B cell (primary cell): Measurements from ENCODE around the gene TTYH3. TPM values are rescaled to one million over a fixed set of nuclear protein-coding genes. Genes with fewer than 3 reads are reported as not detected.

Experiments used
- ATAC-seq: fragments of 200-7000 bp; cut with Tn5 transposase; one replicate; pipeline ENCODE4 v1.10.0; 2021; ENCODE audit warnings: low read depth, mild to moderate bottlenecking, moderate number of reproducible peaks, moderate library complexity
- CTCF ChIA-PET: fragments of 350-600 bp; sonication (Branson Sonifier 250); formaldehyde crosslinking; loops from one replicate; lab custom pipeline; 2021; ENCODE audit warnings: antibody characterized with exemption, inconsistent platforms; lab: Charles Lee
- POLR2A ChIA-PET: fragments of 350-600 bp; sonication (Branson Sonifier 250); formaldehyde crosslinking; loops from one replicate; lab custom pipeline; 2021; ENCODE audit warnings: antibody characterized with exemption; lab: Charles Lee
- DNase-seq: peaks from one replicate; pipeline ENCODE4 v3.0.0; 2013
- H2AFZ ChIP-seq: 2 replicates; pipeline ENCODE4 v1.6.1; 2012; ENCODE audit warnings: mild to moderate bottlenecking, low read depth, low read length; ENCODE audit not compliant: insufficient read depth, poor library complexity, severe bottlenecking
- H3K27ac ChIP-seq, 2 donors: 1 replicate in 1 of 2; 2 replicates in 1 of 2; pipeline ENCODE4 v1.5.1; 2012 to 2013; ENCODE audit warnings: low read length in 2 of 2, mild to moderate bottlenecking in 2 of 2, moderate library complexity in 1 of 2
- H3K27me3 ChIP-seq, 4 experiments: fragments of 200-600 bp in 1 of 4; sonication (generic) in 1 of 4; replicated peaks in 1 of 4; 1 replicate in 2 of 4; 2 replicates in 2 of 4; pipeline versions ENCODE4 v1.6.1 to v1.7.0; 2013 to 2016; ENCODE audit warnings: low read length in 3 of 4, mild to moderate bottlenecking in 2 of 4, mixed read lengths in 1 of 4, moderate library complexity in 1 of 4; ENCODE audit not compliant: insufficient read depth in 4 of 4, control insufficient read depth in 3 of 4; ENCODE audit errors: control extremely low read depth in 1 of 4
- H3K36me3 ChIP-seq, 2 experiments: replicated peaks in 1 of 2; 1 replicate in 1 of 2; 2 replicates in 1 of 2; pipeline versions ENCODE4 v1.6.1 to v1.7.1; 2013; ENCODE audit warnings: low read length in 1 of 2; ENCODE audit not compliant: insufficient read depth in 2 of 2, control insufficient read depth in 1 of 2; ENCODE audit errors: control extremely low read depth in 1 of 2, extremely low read depth in 1 of 2
- H3K4me1 ChIP-seq, 2 donors: fragments of 200-600 bp in 1 of 2; sonication (generic) in 1 of 2; 1 replicate in 1 of 2; 2 replicates in 1 of 2; pipeline versions ENCODE4 v1.5.1 to v1.6.1; 2013 to 2017; ENCODE audit warnings: low read length in 2 of 2; ENCODE audit not compliant: control insufficient read depth in 2 of 2, insufficient read depth in 2 of 2
- H3K4me2 ChIP-seq: replicated peaks from 2 replicates; pipeline ENCODE3; 2012; ENCODE audit warnings: mild to moderate bottlenecking, low read depth, low read length; ENCODE audit not compliant: poor library complexity, severe bottlenecking
- H3K4me3 ChIP-seq, 5 experiments: fragments of 200-600 bp in 1 of 5; sonication (generic) in 1 of 5; 1 replicate in 3 of 5; 2 replicates in 2 of 5; pipeline versions ENCODE4 v1.5.1 to v1.7.0; 2011 to 2016; ENCODE audit warnings: low read length in 4 of 5, mild to moderate bottlenecking in 4 of 5, low read depth in 2 of 5, control low read depth in 1 of 5, moderate library complexity in 1 of 5; ENCODE audit not compliant: insufficient read depth in 1 of 5; ENCODE audit errors: control extremely low read depth in 1 of 5, extremely low read depth in 1 of 5
- H3K79me2 ChIP-seq: fragments of 200-600 bp; sonication (generic); one replicate; pipeline ENCODE4 v1.6.0; 2016; ENCODE audit warnings: low read length; ENCODE audit not compliant: control insufficient read depth, insufficient read depth
- H3K9ac ChIP-seq: fragments of 200-600 bp; sonication (generic); 2 replicates; pipeline ENCODE4 v1.6.1; 2017; ENCODE audit warnings: mild to moderate bottlenecking, low read length, moderate library complexity
- H3K9me3 ChIP-seq, 3 donors: one replicate each; pipeline versions ENCODE4 v1.6.1 to v1.7.1; 2013; ENCODE audit warnings: low read length in 2 of 3; ENCODE audit not compliant: control insufficient read depth in 2 of 3, insufficient read depth in 1 of 3; ENCODE audit errors: control extremely low read depth in 1 of 3
- H4K20me1 ChIP-seq: 2 replicates; pipeline ENCODE4 v1.6.0; 2012; ENCODE audit warnings: mild to moderate bottlenecking, low read length; ENCODE audit not compliant: insufficient read depth, control insufficient read depth, poor library complexity, severe bottlenecking
- H3K27ac Mint-ChIP-seq: one replicate; pipeline ENCODE4 v1.8.0; 2021; ENCODE audit warnings: mixed read lengths
- H3K27me3 Mint-ChIP-seq: one replicate; pipeline ENCODE4 v1.8.0; 2021; ENCODE audit warnings: mixed read lengths
- H3K4me1 Mint-ChIP-seq: one replicate; pipeline ENCODE4 v1.8.0; 2021; ENCODE audit warnings: mixed read lengths
- H3K4me3 Mint-ChIP-seq: one replicate; pipeline ENCODE4 v1.8.0; 2021; ENCODE audit warnings: mixed read lengths
- H3K9me3 Mint-ChIP-seq: one replicate; pipeline ENCODE4 v1.8.0; 2022; ENCODE audit warnings: mixed read lengths; ENCODE audit not compliant: insufficient read depth
- CTCF ChIP-seq: fragments of 200-600 bp; IDR thresholded peaks from one replicate; pipeline ENCODE4 v1.8.0; 2022; ENCODE audit warnings: antibody characterized with exemption, mild to moderate bottlenecking
- EZH2 ChIP-seq: IDR thresholded peaks from 2 replicates; pipeline ENCODE4 v1.6.1; 2012; ENCODE audit warnings: borderline replicate concordance, low read depth, mild to moderate bottlenecking, moderate library complexity, low read length; ENCODE audit not compliant: insufficient read depth, poor library complexity, severe bottlenecking
- WGBS: methylation state at CpG from one replicate; pipeline ENCODE4 v1.1.5; 2013; ENCODE audit warnings: missing lambda C conversion rate; ENCODE audit not compliant: insufficient coverage; 5-methylcytosine and 5-hydroxymethylcytosine counted together
- intact Hi-C: fragments of 100-400 bp; cut with micrococcal nuclease; formaldehyde crosslinking; loops from one replicate; pipeline ENCODE4 v1.10.0; 2022
- polyA plus RNA-seq: library from polyadenylated mRNA; depleted of rRNA; stranded (reverse); fragments of >200 nt; gene quantifications from 2 replicates; pipeline ENCODE4 v1.2.3, GENCODE V29; 2012
- total RNA-seq, 2 donors: library from RNA; stranded (reverse); fragments of 120-200 nt in 1 of 2; gene quantifications; 1 replicate in 1 of 2; 2 replicates in 1 of 2; pipeline versions ENCODE4 v1.2.3 to v1.2.4, GENCODE V29; 2013 to 2022

TTYH3 gene
- total and polyA plus RNA-seq, 2 donors (not counting 1 experiment from before 2014, with no cell fraction given): 8.4 to 48.6 TPM

DNA sequence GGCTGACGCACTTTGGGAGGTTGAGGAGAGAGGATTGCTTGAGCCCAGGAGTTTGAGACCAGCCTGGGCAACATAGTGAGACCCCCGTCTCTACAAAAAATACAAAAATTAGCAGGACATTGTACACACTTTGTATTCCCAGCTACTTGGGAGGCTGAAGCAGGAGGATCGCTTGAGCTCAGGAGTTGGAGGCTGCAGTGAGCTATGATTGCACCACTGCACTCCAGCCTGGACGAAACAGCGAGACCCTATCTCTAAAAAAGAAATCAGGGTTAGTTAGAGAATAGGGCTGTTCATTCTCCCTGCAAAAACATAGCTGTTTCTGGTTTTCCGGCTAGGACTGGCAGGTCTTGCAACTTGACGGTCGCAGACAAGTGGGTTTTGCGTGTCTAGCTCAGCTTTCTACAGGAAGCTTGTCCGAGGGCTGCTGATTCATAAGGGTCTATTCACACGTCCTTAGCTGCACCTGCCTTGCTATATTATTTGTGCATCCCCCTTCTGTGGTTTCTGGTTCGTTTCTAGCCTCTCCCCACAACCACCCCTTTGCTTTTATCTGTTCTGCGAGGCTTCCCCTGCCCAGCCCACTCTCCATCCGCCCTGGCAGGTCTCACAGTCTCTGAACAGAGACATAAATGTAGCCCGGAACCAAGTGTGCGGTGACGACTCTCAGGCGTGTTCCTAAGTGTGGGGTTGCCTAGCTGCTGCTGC, 66.9 kb downstream of the TTYH3 start:
- WGBS: 9% methylated on average over 14 of the region's 18 CpGs
- Mint-ChIP-seq H3K9me3 (no peaks in the 10 kb centered on the region), H3K27me3 (no peaks in the 10 kb centered on the region), H3K27ac (peak overlapping the region; percentile 84), H3K4me3 (peak overlapping the region; percentile 77), H3K4me1 (peaks cover 21% of the 10 kb centered on the region)
- Histone ChIP-seq H3K9me3 (no peaks in the 10 kb centered on the region), H3K9ac (peak overlapping the region; percentile 12), H2AFZ (peak overlapping the region; percentile 66), H3K27me3 (peaks cover 0 to 18% (median 0%) of the 10 kb centered on the region in 4 experiments), H3K27ac (no peak overlapping the region), H3K4me2 (peak overlapping the region; percentile 69), H3K79me2 (no peaks in the 10 kb centered on the region), H4K20me1 (no peaks in the 10 kb centered on the region), H3K4me1 (peaks cover 13 to 18% of the 10 kb centered on the region in 2 donors), H3K4me3 (peak overlapping the region in 3 of 5 experiments; percentile 20 to 35 (median 34)), H3K36me3 (no peaks in the 10 kb centered on the region)
- DNase-seq (peak; percentile 60), ATAC-seq (peak; percentile 89)
- POLR2A ChIA-PET: interaction anchor here (0.7 to 2.8 kb wide), 5 partner anchors 11 to 188 kb away, joined by 3 to 24 read pairs (median 4); no protein-coding TSS in a partner anchor
- CTCF ChIA-PET: interaction anchor here (0.7 to 5.1 kb wide), 11 partner anchors 11 to 599 kb away, joined by 3 to 72 read pairs (median 4); no protein-coding TSS in a partner anchor
- no peak for TF ChIP-seq CTCF
- no peak for TF ChIP-seq EZH2
- intact Hi-C loops: loop anchor here (1.0 kb wide), 1 partner anchor 11 kb away; no protein-coding TSS in a partner anchor

DNA sequence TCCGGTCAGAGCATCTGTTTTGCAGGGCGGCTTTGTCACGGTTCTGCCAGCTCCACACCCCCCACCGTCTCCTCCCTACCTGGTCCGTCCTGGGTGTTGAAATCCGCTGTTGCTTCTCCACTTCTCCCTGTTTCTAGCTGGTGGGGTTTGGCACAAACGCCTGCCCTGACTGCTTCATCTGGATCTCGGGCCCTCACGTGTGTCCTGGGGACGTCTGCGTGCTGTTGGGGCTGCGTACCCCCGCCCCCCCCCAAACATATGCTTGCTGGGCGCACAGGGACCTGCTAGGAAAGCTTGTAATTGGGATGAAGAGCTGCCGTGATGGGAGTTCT, 67.5 kb downstream of the TTYH3 start:
- Mint-ChIP-seq H3K27me3 (no peaks in the 10 kb centered on the region), H3K4me3 (peak overlapping the region; percentile 77), H3K4me1 (peaks cover 21% of the 10 kb centered on the region), H3K27ac (peak overlapping the region; percentile 84), H3K9me3 (no peaks in the 10 kb centered on the region)
- 8% methylated on average over 8 of the region's 15 CpGs for WGBS
- H3K4me2 ChIP-seq: peak overlapping the region; percentile 69
- no peaks in the 10 kb centered on the region for H3K79me2 ChIP-seq
- DNase-seq (no peak), ATAC-seq (no peak)
- H3K9ac ChIP-seq: peak overlapping the region; percentile 12
- H4K20me1 ChIP-seq: no peaks in the 10 kb centered on the region
- TF ChIP-seq EZH2: no peak
- TF ChIP-seq CTCF: no peak
- H3K4me3 ChIP-seq: peak overlapping the region in 3 of 5 experiments; percentile 20 to 35 (median 34)
- peaks cover 0 to 18% (median 0%) of the 10 kb centered on the region in 4 experiments for H3K27me3 ChIP-seq
- intact Hi-C loops: loop anchor here (1.0 kb wide), 1 partner anchor 10 kb away; no protein-coding TSS in a partner anchor
- H2AFZ ChIP-seq: peak overlapping the region; percentile 66
- no peaks in the 10 kb centered on the region for H3K36me3 ChIP-seq
- H3K9me3 ChIP-seq: no peaks in the 10 kb centered on the region
- ChIA-PET CTCF (interaction anchor here (0.7 to 5.1 kb wide), 10 partner anchors 11 to 600 kb away, joined by 3 to 72 read pairs (median 4); no protein-coding TSS in a partner anchor), POLR2A (interaction anchor here (0.7 to 2.8 kb wide), 5 partner anchors 10 to 188 kb away, joined by 3 to 24 read pairs (median 4); no protein-coding TSS in a partner anchor)
- H3K4me1 ChIP-seq: peaks cover 13 to 18% of the 10 kb centered on the region in 2 donors
- H3K27ac ChIP-seq: no peak overlapping the region
